HG02852 (cell line): ENCODE results near the gene DPF1.
"Not testable (repeated sequence)": the region's sequence is repeated elsewhere in the genome, so short reads cannot be mapped to it uniquely, and the experiment has no call there.

Source experiments
- ATAC-seq: cut with Tn5 transposase; IDR thresholded peaks from one replicate; pipeline ENCODE4 v1.9.1; 2021; ENCODE audit warnings: mild to moderate bottlenecking, moderate library complexity; ENCODE audit not compliant: unreplicated experiment

The DPF1 gene

GRCh38 chr19:38224014-38224862, at the start of gene DPF1:
TSS of gene DPF1 (minus strand) at chr19:38224222. CDS start at chr19:38224142, 80 bp downstream.
- peak; percentile 78 for ATAC-seq

GRCh38 chr19:38273499-38273898, 49.5 kb upstream of the DPF1 start:
- no peak for ATAC-seq

DNA sequence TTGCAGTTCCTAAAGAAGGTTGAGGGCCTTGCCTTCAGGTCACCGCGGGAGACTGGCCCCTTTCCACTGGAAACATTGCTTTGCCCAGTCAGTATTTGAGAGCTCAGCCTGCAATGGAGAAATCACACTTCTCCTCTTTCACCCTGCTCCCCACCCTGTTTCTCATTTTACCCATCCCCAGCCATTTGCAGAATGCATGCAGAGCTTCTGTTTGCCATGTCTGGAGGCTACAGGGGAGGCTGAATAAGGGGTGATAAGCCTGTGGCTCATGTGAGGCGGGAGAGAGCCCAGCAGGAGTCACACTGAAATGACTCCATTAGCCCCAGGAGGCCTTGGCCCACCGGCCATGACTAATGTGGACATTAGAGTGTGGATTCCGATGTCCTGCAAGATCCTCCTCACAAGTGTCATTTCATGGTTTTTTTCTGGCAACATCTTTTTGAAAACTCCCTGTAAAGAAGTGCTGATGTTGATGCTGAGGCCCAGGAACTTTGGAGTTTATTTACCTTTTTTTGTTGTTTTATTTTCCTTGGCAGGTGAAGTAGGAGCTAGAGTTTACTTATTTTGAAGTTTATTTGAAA, 46.7 kb upstream of the DPF1 start:
- ATAC-seq: no peak

DNA sequence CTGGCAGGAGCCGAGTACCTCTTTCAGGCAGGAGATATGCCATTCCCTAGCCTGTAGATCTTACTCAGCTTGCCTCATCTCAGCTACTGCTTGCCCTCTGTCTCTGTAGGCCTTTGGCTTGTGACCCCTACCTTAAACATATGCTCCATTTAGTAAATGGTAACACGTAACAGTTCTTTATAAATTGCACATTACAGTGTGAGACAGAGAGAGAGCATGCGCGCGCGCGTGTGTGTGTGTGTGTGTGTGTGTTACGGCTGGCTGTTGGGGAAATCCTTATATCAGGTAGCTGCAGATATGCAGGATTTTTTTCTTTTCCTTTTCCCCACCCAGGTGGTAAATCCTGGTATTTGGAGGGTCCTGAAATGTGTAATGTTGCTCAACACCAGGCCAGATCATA, 44.5 kb upstream of the DPF1 start:
- ATAC-seq: no peak

GRCh38 chr19:38267761-38268483, 43.9 kb upstream of the DPF1 start:
- no peak for ATAC-seq

DNA sequence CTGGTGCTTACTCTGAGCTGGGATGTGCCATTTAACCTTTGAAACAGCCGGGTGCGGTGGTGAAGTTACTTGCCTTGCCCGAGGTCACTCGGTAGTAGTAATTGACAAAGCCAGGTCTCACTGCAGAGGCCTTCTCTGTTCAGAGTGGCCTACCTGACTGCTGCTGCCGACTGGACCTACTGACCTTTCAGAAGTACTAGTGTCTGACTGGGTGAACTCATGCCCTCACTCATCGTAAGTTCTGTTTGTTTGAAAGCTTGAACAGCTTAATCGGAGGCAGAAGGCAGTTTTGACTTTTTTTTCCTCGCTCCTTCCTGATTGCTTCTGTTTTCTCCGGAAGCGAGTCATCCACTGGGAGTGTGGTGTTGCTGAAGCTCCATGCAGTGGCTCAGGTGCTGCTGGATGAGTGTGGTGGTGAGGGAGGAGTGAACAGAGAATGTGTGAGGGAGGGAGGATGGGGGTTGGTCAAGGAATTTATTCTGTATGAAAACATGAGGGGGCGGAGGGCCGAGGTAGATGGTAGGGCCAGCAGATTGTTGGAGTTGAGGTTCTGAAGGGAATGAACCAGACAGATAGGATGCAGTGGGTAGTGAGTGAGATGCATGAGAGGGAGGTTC, 43.1 kb upstream of the DPF1 start:
- no peak for ATAC-seq

- no peak for ATAC-seq
Observed at GRCh38 chr19:38265921-38266429, 42.0 kb upstream of the DPF1 start.

DNA sequence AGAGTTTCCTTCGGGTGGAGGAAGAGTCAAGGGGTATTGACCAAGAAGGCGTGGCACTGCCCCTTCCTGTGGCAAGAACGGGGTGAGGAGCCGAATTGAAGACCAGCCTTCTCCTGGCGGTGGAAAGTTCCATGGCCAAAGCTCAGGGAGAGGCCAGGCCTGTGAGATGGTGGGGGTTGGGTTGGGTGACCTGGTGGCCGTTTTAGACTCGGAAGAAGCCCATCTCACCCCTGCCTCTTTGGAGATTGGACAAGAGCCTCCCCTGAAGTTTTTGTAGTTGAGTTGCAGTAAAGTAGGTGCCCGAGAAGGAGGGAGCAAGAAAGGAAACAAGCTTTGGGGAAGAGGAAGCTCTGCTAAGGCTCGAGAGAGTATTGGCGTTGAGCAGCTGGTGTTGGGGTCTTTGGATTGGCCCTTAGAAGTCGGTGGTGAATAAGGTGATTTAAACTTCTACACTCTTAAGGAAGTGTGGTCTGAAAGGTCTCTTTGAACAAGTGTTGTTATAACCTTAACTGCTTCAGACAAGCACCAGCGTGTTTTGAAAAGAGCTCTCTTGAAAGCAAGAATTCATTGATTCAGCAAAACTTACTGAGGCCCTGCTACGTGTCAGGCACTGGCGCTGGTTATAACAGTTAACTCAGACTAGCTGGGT, 41.3 kb upstream of the DPF1 start:
- ATAC-seq: no peak

DNA sequence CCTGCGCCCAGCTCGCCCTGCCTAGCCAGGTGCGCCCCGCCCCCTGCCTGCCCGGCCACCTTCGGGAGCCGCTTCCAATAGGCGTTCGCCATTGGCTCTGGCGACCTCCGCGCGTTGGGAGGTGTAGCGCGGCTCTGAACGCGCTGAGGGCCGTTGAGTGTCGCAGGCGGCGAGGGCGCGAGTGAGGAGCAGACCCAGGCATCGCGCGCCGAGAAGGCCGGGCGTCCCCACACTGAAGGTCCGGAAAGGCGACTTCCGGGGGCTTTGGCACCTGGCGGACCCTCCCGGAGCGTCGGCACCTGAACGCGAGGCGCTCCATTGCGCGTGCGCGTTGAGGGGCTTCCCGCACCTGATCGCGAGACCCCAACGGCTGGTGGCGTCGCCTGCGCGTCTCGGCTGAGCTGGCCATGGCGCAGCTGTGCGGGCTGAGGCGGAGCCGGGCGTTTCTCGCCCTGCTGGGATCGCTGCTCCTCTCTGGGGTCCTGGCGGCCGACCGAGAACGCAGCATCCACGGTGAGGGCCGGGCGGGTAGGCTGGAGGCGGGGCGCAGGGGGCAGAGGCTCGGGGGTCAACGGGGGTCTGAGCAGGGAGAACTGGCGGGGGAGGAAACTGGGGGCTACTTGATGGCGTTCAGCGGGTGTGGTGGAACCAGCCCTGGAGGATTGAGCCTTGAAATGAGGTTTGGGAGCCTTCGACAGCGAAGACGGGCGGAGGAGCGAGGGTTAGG, 40.6 kb upstream of the DPF1 start, which contains the start of gene SPINT2:
Gene SPINT2, plus strand, starts transcription at position 88 of the 727 bp plus-strand sequence. Its CDS starts 320 bp downstream, at position 408.
- ATAC-seq: peak; percentile 36

DNA sequence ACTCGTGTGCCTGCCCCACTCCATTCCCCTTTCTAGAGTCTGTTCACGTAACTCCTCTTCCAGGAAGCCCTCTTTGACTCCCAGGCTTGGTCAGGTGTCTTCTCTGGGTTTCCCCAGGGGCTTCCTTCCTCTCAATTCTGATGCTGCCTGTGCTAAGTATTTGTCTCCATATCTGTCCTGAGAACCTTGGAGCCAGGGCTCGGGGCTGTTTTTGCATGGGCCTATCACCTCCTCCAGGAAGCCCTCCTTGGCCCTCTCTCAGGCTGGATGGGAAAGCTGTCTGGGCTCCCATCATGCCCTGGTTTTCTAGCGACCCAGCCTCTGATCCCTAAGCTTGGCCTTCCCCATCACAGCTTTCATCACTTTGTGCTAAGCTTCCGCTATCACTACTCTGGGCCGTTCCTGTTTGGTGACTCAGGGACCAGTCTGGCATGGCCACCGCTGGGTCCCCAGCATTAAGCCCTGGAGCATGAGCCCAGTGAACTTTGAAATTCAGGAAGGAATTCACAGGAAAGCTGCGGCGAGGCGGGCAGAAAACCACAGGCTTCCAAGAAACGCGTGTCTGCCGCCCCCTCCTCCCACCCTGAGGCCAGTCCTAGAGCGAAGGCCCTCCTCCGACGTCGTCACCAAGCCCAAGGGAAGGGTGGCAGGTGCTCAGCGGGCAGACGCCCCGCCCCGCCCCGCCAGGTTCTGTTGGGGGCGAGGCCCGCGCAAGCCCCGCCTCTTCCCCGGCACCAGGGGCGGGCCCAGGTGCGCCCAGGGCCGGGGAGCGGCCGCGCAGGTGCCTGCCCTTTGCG, 39.9 kb upstream of the DPF1 start:
- ATAC-seq: peak; percentile 44

- no peak for ATAC-seq
Observed at GRCh38 chr19:38262585-38263268, 38.7 kb upstream of the DPF1 start.

GRCh38 chr19:38261942-38262341, 37.9 kb upstream of the DPF1 start:
- ATAC-seq: not testable (repeated sequence)

DNA sequence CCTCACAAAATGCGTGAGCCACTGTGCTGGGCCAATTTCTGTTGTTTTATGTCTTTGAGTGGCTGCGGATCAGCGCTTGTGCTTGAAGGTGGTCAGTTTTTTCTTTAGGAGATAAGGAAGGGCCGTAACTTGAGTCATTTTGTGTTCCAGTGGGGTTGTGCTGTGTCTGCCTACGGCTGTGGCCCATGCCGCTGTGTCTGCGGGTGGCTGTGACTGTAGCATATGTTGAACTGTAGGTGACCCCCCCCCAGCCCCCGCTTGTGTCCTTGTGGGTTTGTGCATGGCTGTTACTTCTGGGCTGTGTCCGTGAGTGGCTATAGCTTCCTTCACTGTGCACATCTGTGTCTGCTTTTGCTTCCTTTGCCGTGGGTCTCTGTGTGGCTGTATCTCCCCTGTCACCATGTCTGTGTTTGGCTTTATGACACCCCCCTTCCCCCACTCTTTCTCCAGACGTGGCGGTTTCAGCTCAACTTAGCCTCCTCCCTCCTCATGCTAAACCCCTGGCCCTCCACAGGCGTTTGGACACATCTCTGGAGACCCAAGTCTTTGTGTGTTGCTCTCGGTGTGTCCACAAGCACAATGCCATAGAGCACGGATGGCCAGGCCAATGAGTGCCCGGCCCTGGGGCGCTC, 31.5 kb upstream of the DPF1 start:
- ATAC-seq: no peak

GRCh38 chr19:38253788-38254187, 29.8 kb upstream of the DPF1 start:
- ATAC-seq: no peak

DNA sequence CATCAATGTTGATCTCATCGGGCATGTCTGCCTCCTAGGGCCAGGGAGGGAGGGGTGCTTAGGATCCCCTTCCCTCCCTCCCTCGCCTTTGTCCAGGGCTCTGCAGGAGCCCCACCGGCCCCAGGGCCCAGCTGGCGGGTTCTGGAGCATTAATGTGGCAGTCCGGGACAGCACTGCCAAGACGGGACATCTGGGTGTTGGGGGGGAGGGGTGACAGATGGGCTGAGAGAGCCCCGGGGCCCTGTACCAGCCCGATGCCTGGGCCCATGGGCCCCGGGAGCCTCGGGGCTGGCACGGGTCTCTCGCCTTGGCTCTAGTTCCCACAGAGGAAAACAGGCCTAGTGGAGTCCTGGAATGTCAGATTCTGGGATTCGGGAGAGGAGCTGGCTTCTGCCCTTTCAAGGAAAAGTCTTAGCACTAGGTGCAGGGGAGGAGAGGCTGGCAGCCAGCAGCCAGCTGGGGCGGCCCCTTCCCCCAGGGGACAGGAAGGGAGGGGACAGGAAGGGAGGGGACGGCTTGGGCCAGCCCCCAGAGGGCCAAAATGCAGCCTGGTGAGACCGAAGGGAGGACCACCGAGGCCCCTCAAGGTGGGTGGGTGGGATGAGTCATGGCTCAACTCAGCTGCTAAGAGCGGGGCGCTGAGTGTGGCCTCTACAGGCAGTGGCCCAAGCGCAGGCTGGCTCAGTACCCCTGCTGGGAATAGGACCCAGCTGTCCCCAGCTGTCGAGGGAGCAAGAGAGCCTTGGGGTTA, 29.1 kb upstream of the DPF1 start:
- no peak for ATAC-seq

GRCh38 chr19:38252385-38252784, 28.4 kb upstream of the DPF1 start:
- ATAC-seq: no peak

GRCh38 chr19:38251564-38252051, 27.6 kb upstream of the DPF1 start:
- ATAC-seq: no peak
